Psoas muscle (tissue), 8 donors: ENCODE results near the gene TMEM218. TPM values are rescaled to one million over a fixed set of nuclear protein-coding genes. Genes with fewer than 3 reads are reported as not detected.

Experiments used
- ATAC-seq, 4 donors: fragments of 200-7000 bp; cut with Tn5 transposase; one replicate each; pipeline ENCODE4 v1.9.1; 2020; ENCODE audit warnings: moderate library complexity in 3 of 4, mild to moderate bottlenecking in 2 of 4
- DNase-seq, 2 donors: peaks; one replicate each; pipeline ENCODE4 v3.0.0-alpha.2; 2020
- H3K27ac ChIP-seq: fragments of 200-600 bp; one replicate; pipeline ENCODE4 v1.8.0; 2022
- H3K27me3 ChIP-seq, 3 donors: fragments of 200-600 bp in 1 of 3; one replicate each; pipeline versions ENCODE4 v1.6.1 to v1.8.0; 2013 to 2022; ENCODE audit warnings: low read length in 2 of 3, mild to moderate bottlenecking in 2 of 3, moderate library complexity in 1 of 3; ENCODE audit not compliant: insufficient read depth in 3 of 3
- H3K36me3 ChIP-seq, 2 donors: fragments of 200-600 bp in 1 of 2; one replicate each; pipeline versions ENCODE4 v1.6.1 to v1.8.0; 2013 to 2022; ENCODE audit warnings: low read depth in 1 of 2, mild to moderate bottlenecking in 1 of 2, moderate library complexity in 1 of 2; ENCODE audit not compliant: insufficient read depth in 1 of 2
- H3K4me1 ChIP-seq: fragments of 200-600 bp; one replicate; pipeline ENCODE4 v1.8.0; 2022
- H3K4me3 ChIP-seq: fragments of 200-600 bp; one replicate; pipeline ENCODE4 v1.8.0; 2022; ENCODE audit warnings: mild to moderate bottlenecking
- H3K9me3 ChIP-seq: fragments of 200-600 bp; one replicate; pipeline ENCODE4 v1.8.0; 2022
- CTCF ChIP-seq: fragments of 200-600 bp; IDR thresholded peaks from one replicate; pipeline ENCODE4 v1.8.0; 2022; ENCODE audit warnings: antibody characterized with exemption
- WGBS, 3 donors: extraction: QIAGEN DNeasy Blood & Tissue Kit; methylation state at CpG; one replicate each; pipeline versions ENCODE4 v1.1.6 to v1.1.7; 2013; 5-methylcytosine and 5-hydroxymethylcytosine counted together
- intact Hi-C, 2 donors: fragments of 100-400 bp; cut with DNase I; formaldehyde crosslinking; loops; one replicate each; pipeline versions ENCODE4 v1.11.0 to v1.14.2; 2022
- long read RNA-seq, 2 donors: library from polyadenylated mRNA; unstranded; transcript quantifications; one replicate each; pipeline ENCODE4 v2.0.0, GENCODE V29; 2021
- polyA plus RNA-seq, 3 donors: library from polyadenylated mRNA; stranded (reverse); fragments of 200-250 nt; gene quantifications; one replicate each; pipeline ENCODE4 v1.2.3, GENCODE V29; 2013
- total RNA-seq, 4 donors: library from RNA; stranded (reverse); fragmentation: NEBNext Ultra II Directional in 2 of 4; extraction: Animal tissue kit (Norgen Biotek cat#: 25700) in 2 of 4; gene quantifications; one replicate each; pipeline versions ENCODE4 v1.2.1 to v1.2.4, GENCODE V29; 2021 to 2023
- donor health status: healthy with polysubstance abuse.
- donor health status: DM: no; HTN: no; CAD: no; lungs with moderate emphysema.
- donor health status: Bipolar disorder and iron deficiency.
- donor health status: healthy.
- donor health status: DM: yes; HTN: yes; CAD: no.
- donor health status: DM: no; HTN: no; CAD: no.
- donor health status: DM: no; HTN: no; CAD: no.
- donor health status: DM: yes; HTN: yes; CAD: no.

Gene TMEM218
- total RNA-seq = 10 to 100 TPM in 1 of 4 donors, 1 to 10 TPM in 3; 4.9 to 12.1 (median 5.9) TPM
- polyA plus RNA-seq = 10 to 100 TPM; 13.6 to 30.3 (median 18.4) TPM
- long read RNA-seq, donor 1, partial matches to known transcripts = 0 of 4 reads
- long read RNA-seq, donor 1, other reads (novel, unspliced or antisense) = 4 of 4 reads
- long read RNA-seq, donor 2, partial matches to known transcripts = 0 of 2 reads
- long read RNA-seq, donor 2, other reads (novel, unspliced or antisense) = 2 of 2 reads

GRCh38 chr11:125111343-125112207, at the start of gene TMEM218:
Gene TMEM218 (minus strand): TSS chr11:125111626. CDS start chr11:125102241, 9,385 bp downstream.
- no peaks in the 10 kb centered on the region for H3K36me3 ChIP-seq
- peak within 1 kb of the TSS; percentile 91 for H3K4me3 ChIP-seq
- ATAC-seq (peak; percentile 100), DNase-seq (peak; percentile 100)
- intact Hi-C loops = loop anchor here in 1 of 2 donors (10.0 kb wide), 1 partner anchor 157 kb away; the partner anchor contains the start of gene CCDC15
- no peaks in the 10 kb centered on the region for H3K9me3 ChIP-seq
- TF ChIP-seq CTCF = no peak
- H3K27me3 ChIP-seq = no peaks in the 10 kb centered on the region
- peak within 1 kb of the TSS; percentile 71 for H3K27ac ChIP-seq
- WGBS, 3 donors = 4 to 5% (median 5%) methylated on average over 49 of the region's 49 CpGs
- peaks cover 15% of the 10 kb centered on the region for H3K4me1 ChIP-seq

- DNase-seq (no peak), ATAC-seq (no peak)
- no peaks in the 10 kb centered on the region for H3K4me1 ChIP-seq
- no peak overlapping the region for H3K4me3 ChIP-seq
- no peaks in the 10 kb centered on the region for H3K36me3 ChIP-seq
- intact Hi-C loops = no loop called here
- no peak overlapping the region for H3K27ac ChIP-seq
- 84 to 87% (median 85%) methylated on average over 10 of the region's 10 CpGs for WGBS, 3 donors
- H3K27me3 ChIP-seq = no peaks in the 10 kb centered on the region
- H3K9me3 ChIP-seq = no peaks in the 10 kb centered on the region
- no peak for TF ChIP-seq CTCF
These were observed 46.7 kb upstream of the TMEM218 start for GRCh38 chr11:125157953-125158680.

- H3K27me3 ChIP-seq = no peaks in the 10 kb centered on the region
- no peaks in the 10 kb centered on the region for H3K36me3 ChIP-seq
- ATAC-seq (no peak), DNase-seq (no peak)
- H3K4me1 ChIP-seq = no peaks in the 10 kb centered on the region
- TF ChIP-seq CTCF = no peak
- H3K9me3 ChIP-seq = no peaks in the 10 kb centered on the region
- 79 to 92% (median 85%) methylated on average over 6 of the region's 6 CpGs for WGBS, 3 donors
- intact Hi-C loops = no loop called here
- H3K27ac ChIP-seq = no peak overlapping the region
- H3K4me3 ChIP-seq = no peak overlapping the region
These were observed 45.8 kb upstream of the TMEM218 start for GRCh38 chr11:125157118-125157733.

GRCh38 chr11:125156346-125157117, 45.1 kb upstream of the TMEM218 start:
- no peaks in the 10 kb centered on the region for H3K27me3 ChIP-seq
- no peak overlapping the region for H3K4me3 ChIP-seq
- no peaks in the 10 kb centered on the region for H3K4me1 ChIP-seq
- no peaks in the 10 kb centered on the region for H3K36me3 ChIP-seq
- H3K27ac ChIP-seq = no peak overlapping the region
- TF ChIP-seq CTCF = no peak
- H3K9me3 ChIP-seq = no peaks in the 10 kb centered on the region
- 78 to 87% (median 82%) methylated on average over 8 of the region's 8 CpGs for WGBS, 3 donors
- DNase-seq = no peak
- intact Hi-C loops = no loop called here
- ATAC-seq = no peak
